ENCODE measurements around the gene RPL10.

GRCh38 chrX:154450312-154450711 lies 52.1 kb downstream of the RPL10 start:
- TF ChIP-seq CTCF (IDR thresholded peaks at IDR 0.05) = no peak
- TF ChIP-seq POLR2A (IDR thresholded peaks at IDR 0.05) = no peak

Measured in tibial nerve (tissue), 3 donors.